GM12878 (cell line): ENCODE results near the gene DONSON. TPM values are rescaled to one million over a fixed set of nuclear protein-coding genes. Genes with fewer than 3 reads are reported as not detected.

ENCODE experiments used
- BHLHE40 ChIP-seq, 2 experiments: fragments of 450-650 bp in 1 of 2; IDR thresholded peaks; 2 replicates each; pipeline ENCODE4 v1.6.1; 2011 to 2017; ENCODE audit warnings: low read depth in 2 of 2, borderline replicate concordance in 1 of 2, improper control_type of control experiment in 1 of 2, low read length in 1 of 2, mild to moderate bottlenecking in 1 of 2
- BRCA1 ChIP-seq: IDR thresholded peaks from 2 replicates; pipeline ENCODE4 v1.6.1; 2011; ENCODE audit warnings: low read depth, low read length, improper control_type of control experiment
- CHD1 ChIP-seq: IDR thresholded peaks from 2 replicates; pipeline ENCODE4 v1.6.1; 2012; ENCODE audit warnings: low read depth, low read length, improper control_type of control experiment
- CHD4 ChIP-seq: fragments of 200-600 bp; sonication (generic); IDR thresholded peaks from 2 replicates; pipeline ENCODE4 v1.6.1; 2016; ENCODE audit warnings: mild to moderate bottlenecking
- CREM ChIP-seq: IDR thresholded peaks from 2 replicates; pipeline ENCODE4 v1.6.1; 2014; ENCODE audit warnings: antibody characterized with exemption, low read depth
- CTCF ChIP-seq, 3 experiments: IDR thresholded peaks in 2 of 3; conservative IDR thresholded peaks in 1 of 3; 2 replicates each; pipeline ENCODE4 v1.5.1; 2011; ENCODE audit warnings: low read depth in 3 of 3, low read length in 3 of 3, mild to moderate bottlenecking in 3 of 3, control low read depth in 2 of 3, moderate library complexity in 2 of 3, inconsistent platforms in 1 of 3, mixed read lengths in 1 of 3; ENCODE audit not compliant: control insufficient read depth in 2 of 3, insufficient read depth in 1 of 3; ENCODE audit errors: extremely low read depth in 1 of 3
- EED ChIP-seq: sonication (generic); IDR thresholded peaks from 2 replicates; pipeline ENCODE4 v1.6.1; 2016; ENCODE audit warnings: antibody characterized with exemption, low read depth
- FOS ChIP-seq: IDR thresholded peaks from 3 replicates; pipeline ENCODE4 v1.6.1; 2011; ENCODE audit warnings: borderline replicate concordance; ENCODE audit not compliant: insufficient read length; ENCODE audit errors: extremely low read depth
- KDM1A ChIP-seq: fragments of 200-600 bp; sonication (generic); IDR thresholded peaks from 2 replicates; pipeline ENCODE4 v1.6.1; 2016; ENCODE audit warnings: borderline replicate concordance
- NBN ChIP-seq: fragments of 450-650 bp; IDR thresholded peaks from 2 replicates; pipeline ENCODE4 v1.6.1; 2016
- PAX8 ChIP-seq: fragments of 450-650 bp; IDR thresholded peaks from 2 replicates; pipeline ENCODE4 v1.6.1; 2017; ENCODE audit warnings: mild to moderate bottlenecking, moderate library complexity
- RAD21 ChIP-seq: IDR thresholded peaks from 2 replicates; pipeline ENCODE4 v1.6.1; 2011; ENCODE audit warnings: mild to moderate bottlenecking, low read depth, low read length, moderate library complexity; ENCODE audit not compliant: insufficient read depth
- RFX5 ChIP-seq: IDR thresholded peaks from 2 replicates; pipeline ENCODE4 v1.6.1; 2011; ENCODE audit warnings: low read depth, low read length, improper control_type of control experiment
- SP1 ChIP-seq: IDR thresholded peaks from one replicate; pipeline ENCODE4 v1.6.1; 2011; ENCODE audit warnings: low read depth, low read length
- SUZ12 ChIP-seq: fragments of 200-600 bp; sonication (generic); IDR thresholded peaks from one replicate; pipeline ENCODE4 v1.6.1; 2018; ENCODE audit warnings: antibody characterized with exemption, mild to moderate bottlenecking; ENCODE audit not compliant: unreplicated experiment
- TCF12 ChIP-seq: IDR thresholded peaks from 2 replicates; pipeline ENCODE4 v1.6.1; 2011; ENCODE audit warnings: low read depth, mild to moderate bottlenecking, low read length
- ZBED1 ChIP-seq: IDR thresholded peaks from 2 replicates; pipeline ENCODE4 v1.6.1; 2016; ENCODE audit warnings: borderline replicate concordance
- ZBTB33 ChIP-seq: fragments of 450-650 bp; IDR thresholded peaks from 2 replicates; pipeline ENCODE4 v1.6.1; 2017; ENCODE audit warnings: mild to moderate bottlenecking
- ZBTB4 ChIP-seq: fragments of 450-650 bp; formaldehyde crosslinking; IDR thresholded peaks from 2 replicates; pipeline ENCODE4 v1.4.0; 2022; ENCODE audit warnings: mild to moderate bottlenecking, moderate library complexity
- ZNF24 ChIP-seq: fragments of 450-650 bp; IDR thresholded peaks from 2 replicates; pipeline ENCODE4 v1.6.1; 2017; ENCODE audit warnings: antibody characterized with exemption, mild to moderate bottlenecking
- ZSCAN29 ChIP-seq: fragments of 450-650 bp; IDR thresholded peaks from 2 replicates; pipeline ENCODE4 v1.6.1; 2017; ENCODE audit warnings: mild to moderate bottlenecking, moderate library complexity
- polyA plus RNA-seq, 11 experiments: library from polyadenylated mRNA; depleted of rRNA in 4 of 11; unstranded in 6 of 11; stranded (reverse) in 5 of 11; fragments of >200 nt; fragmentation: Nextera tagmentation in 4 of 11; fragmentation: Illumina TruSeq in 1 of 11; extraction: Ambion mirVana in 4 of 11; extraction: Trizol in 1 of 11; gene quantifications; 1 replicate in 1 of 11; 2 replicates in 10 of 11; pipeline versions ENCODE4 v1.2.1 to v1.2.3, GENCODE V29; 2011 to 2016; ENCODE audit warnings: inconsistent platforms in 2 of 11, missing spikeins in 2 of 11, low read depth in 1 of 11
- total RNA-seq, 4 experiments: library from RNA; depleted of rRNA in 3 of 4; stranded (reverse); fragments of >200 nt in 3 of 4; fragmentation: Illumina TruSeq in 1 of 4; extraction: Trizol in 1 of 4; gene quantifications; 2 replicates each; pipeline versions ENCODE4 v1.2.1 to v1.2.3, GENCODE V29; 2013 to 2021

DONSON gene
- total and polyA plus RNA-seq, 10 of the 15 experiments (the other 5 are each of a cell fraction or from before 2014, with no cell fraction given): 13.6 to 51.2 (median 32.2) TPM

GRCh38 chr21:33542640-33543504, 45.6 kb downstream of the DONSON start, which contains the start of gene SON (continued):
- peak; percentile 97 for TF ChIP-seq RFX5
- TF ChIP-seq CREM: peak; percentile 94
- no peak for TF ChIP-seq SUZ12
- TF ChIP-seq CTCF (IDR thresholded peaks at IDR 0.05 in 2 of 3, conservative IDR thresholded peaks at IDR 0.05 in 1 of 3; ENCODE audit: control insufficient read depth in 2 of 3, extremely low read depth in 1 of 3, insufficient read depth in 1 of 3, low read depth in 3 of 3, low read length in 3 of 3): no peak
- TF ChIP-seq ZSCAN29: no peak
- peak; percentile 87 for TF ChIP-seq SP1
- peak; percentile 90 for TF ChIP-seq PAX8
- TF ChIP-seq EED: no peak
- TF ChIP-seq CHD4: no peak
- TF ChIP-seq CHD1: no peak
- 0 out of 2 replicates have a peak, but pooled peaks have one; percentile 21 for TF ChIP-seq ZBED1
- TF ChIP-seq BHLHE40 (IDR thresholded peaks at IDR 0.05; ENCODE audit: borderline replicate concordance in 1 of 2, low read depth in 2 of 2, low read length in 1 of 2): no peak; a peak in 3 of 4 replicates
- no peak for TF ChIP-seq KDM1A
- peak; percentile 13; the same call in 1 of the 2 replicates for TF ChIP-seq TCF12
- no peak for TF ChIP-seq ZBTB4 (CRISPR knock-in tag)
- TF ChIP-seq FOS: peak; percentile 44
- no peak for TF ChIP-seq ZNF24
- peak; percentile 82 for TF ChIP-seq NBN
- TF ChIP-seq BRCA1: no peak
- no peak for TF ChIP-seq RAD21
- no peak for TF ChIP-seq ZBTB33
